CD1c-positive myeloid dendritic cell (primary cell): ENCODE results near the gene WDR62.

Experiments
- DNase-seq: peaks from one replicate; pipeline ENCODE4 v3.0.0-alpha.2; 2016; ENCODE audit errors: extremely low spot score

Gene WDR62

GRCh38 chr19:36054733-36055686 lies at the start of gene WDR62:
Gene WDR62 (plus strand): TSS chr19:36054897. CDS start chr19:36054972, 75 bp downstream.
- DNase-seq = peak; percentile 97

- DNase-seq = no peak
Measured at GRCh38 chr19:36006955-36007354, 47.7 kb upstream of the WDR62 start.

- no peak for DNase-seq
Measured at GRCh38 chr19:36008336-36008978, 46.2 kb upstream of the WDR62 start, which contains the start of gene SYNE4. Gene SYNE4 (minus strand): TSS chr19:36008813. CDS start chr19:36008681, 132 bp downstream.

- peak; percentile 75 for DNase-seq
Measured at GRCh38 chr19:36009220-36009619, 45.5 kb upstream of the WDR62 start.

GRCh38 chr19:36009633-36010379 lies 44.9 kb upstream of the WDR62 start:
- no peak for DNase-seq

- DNase-seq = no peak
Measured at GRCh38 chr19:36010402-36010801, 44.3 kb upstream of the WDR62 start.

GRCh38 chr19:36013280-36014011 lies 41.3 kb upstream of the WDR62 start:
- DNase-seq = no peak

- peak; percentile 100 for DNase-seq
Measured at GRCh38 chr19:36014012-36014924, 40.4 kb upstream of the WDR62 start, which contains the start of gene ALKBH6. Gene ALKBH6 (minus strand): TSS chr19:36014213. CDS start chr19:36013397, 816 bp downstream.

GRCh38 chr19:36019061-36019670 lies 35.5 kb upstream of the WDR62 start:
- DNase-seq = no peak

GRCh38 chr19:36023432-36023831 lies 31.3 kb upstream of the WDR62 start:
- DNase-seq = no peak

- DNase-seq = no peak
Measured at GRCh38 chr19:36025541-36025940, 29.2 kb upstream of the WDR62 start.

GRCh38 chr19:36026091-36026876 lies 28.4 kb upstream of the WDR62 start:
- no peak for DNase-seq

GRCh38 chr19:36027696-36028095 lies 27.0 kb upstream of the WDR62 start:
- no peak for DNase-seq

GRCh38 chr19:36028313-36029041 lies 26.2 kb upstream of the WDR62 start:
- DNase-seq = no peak

- DNase-seq = no peak
Measured at GRCh38 chr19:36030264-36031148, 24.2 kb upstream of the WDR62 start.

- no peak for DNase-seq
Measured at GRCh38 chr19:36031308-36031707, 23.4 kb upstream of the WDR62 start.
